ENCODE data around the gene GSTA3.
"Not testable (repeated sequence)": the region's sequence is repeated elsewhere in the genome, so short reads cannot be mapped to it uniquely, and the experiment has no call there.

The GSTA3 gene

DNA sequence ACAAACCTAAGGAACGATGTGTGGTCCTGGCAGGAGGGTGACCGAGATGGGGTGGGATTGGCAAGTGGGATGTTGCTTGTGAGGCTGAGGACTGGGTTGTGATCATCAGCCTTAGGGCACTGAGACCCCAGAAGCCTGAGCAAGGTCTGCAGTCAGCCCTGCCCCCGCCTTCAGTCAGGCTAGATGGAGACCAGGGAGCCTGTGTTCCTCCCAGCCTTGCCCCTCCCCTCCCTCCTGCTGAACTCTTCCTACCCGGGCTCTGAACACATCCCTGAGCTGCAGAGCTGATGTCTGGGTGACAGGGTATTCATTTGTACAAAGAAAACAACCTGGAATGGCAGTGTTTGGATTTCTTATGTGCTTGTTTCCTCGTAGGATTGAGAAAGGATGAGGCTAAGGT lies 40.6 kb downstream of the GSTA3 start:
- H3K14ac ChIP-seq (ENCODE audit: low read length in 2 of 2); H3K36me3 ChIP-seq (ENCODE audit: control insufficient read depth in 1 of 2, insufficient read depth in 2 of 2, low read depth in 1 of 2, low read length in 2 of 2); H3K4me2 ChIP-seq (ENCODE audit: low read length, poor library complexity, severe bottlenecking); H3K4me3 ChIP-seq (ENCODE audit: insufficient read depth in 1 of 2, low read depth in 1 of 2, low read length in 2 of 2); H3K23ac ChIP-seq (ENCODE audit: low read length in 2 of 2); DNase-seq; H4K8ac ChIP-seq (ENCODE audit: low read length); H3K18ac ChIP-seq (ENCODE audit: low read depth in 1 of 2, low read length in 2 of 2); H4K91ac ChIP-seq (ENCODE audit: low read length); H3K27me3 ChIP-seq (ENCODE audit: control insufficient read depth in 1 of 2, insufficient read depth in 1 of 2, low read length in 2 of 2); H2BK15ac ChIP-seq (ENCODE audit: low read depth, poor library complexity, severe bottlenecking); H2BK120ac ChIP-seq (ENCODE audit: low read depth, low read length); H2AFZ ChIP-seq (ENCODE audit: low read depth, low read length); H2AK5ac ChIP-seq (ENCODE audit: low read length, severe bottlenecking); H3K9me3 ChIP-seq (ENCODE audit: control insufficient read depth, low read length); H2BK12ac ChIP-seq (ENCODE audit: low read length in 2 of 2); H3K27ac ChIP-seq (ENCODE audit: low read length, poor library complexity, severe bottlenecking); H3K4ac ChIP-seq (ENCODE audit: low read depth in 1 of 2, low read length in 2 of 2); H2BK5ac ChIP-seq (ENCODE audit: low read depth, low read length, poor library complexity, severe bottlenecking); H3K9ac ChIP-seq (ENCODE audit: low read length); H3K4me1 ChIP-seq (ENCODE audit: control insufficient read depth, insufficient read depth, low read depth, low read length); H3K79me1 ChIP-seq (replicated peaks; ENCODE audit: low read length, poor library complexity, severe bottlenecking): not testable (repeated sequence)
- 80% methylated on average over 4 of the region's 5 CpGs for WGBS

GRCh38 chr6:52868240-52868639 lies 41.3 kb downstream of the GSTA3 start:
- H2BK5ac ChIP-seq (ENCODE audit: low read depth, low read length, poor library complexity, severe bottlenecking) = no peak overlapping the region
- no peak overlapping the region for H4K91ac ChIP-seq (ENCODE audit: low read length)
- DNase-seq = no peak
- H3K9ac ChIP-seq (ENCODE audit: low read length) = no peak overlapping the region
- no peak overlapping the region for H4K8ac ChIP-seq (ENCODE audit: low read length)
- H3K4me3 ChIP-seq (ENCODE audit: insufficient read depth in 1 of 2, low read depth in 1 of 2, low read length in 2 of 2) = no peak overlapping the region
- H2AK5ac ChIP-seq (ENCODE audit: low read length, severe bottlenecking) = no peak overlapping the region
- H3K18ac ChIP-seq (ENCODE audit: low read depth in 1 of 2, low read length in 2 of 2) = no peak overlapping the region
- no peaks in the 10 kb centered on the region for H3K79me1 ChIP-seq (replicated peaks; ENCODE audit: low read length, poor library complexity, severe bottlenecking)
- no peaks in the 10 kb centered on the region for H3K4me1 ChIP-seq (ENCODE audit: control insufficient read depth, insufficient read depth, low read depth, low read length)
- no peaks in the 10 kb centered on the region for H3K36me3 ChIP-seq (ENCODE audit: control insufficient read depth in 1 of 2, insufficient read depth in 2 of 2, low read depth in 1 of 2, low read length in 2 of 2)
- no peak overlapping the region for H3K23ac ChIP-seq (ENCODE audit: low read length in 2 of 2)
- no peak overlapping the region for H2AFZ ChIP-seq (ENCODE audit: low read depth, low read length)
- no peak overlapping the region for H2BK12ac ChIP-seq (ENCODE audit: low read length in 2 of 2)
- WGBS = no CpG with 5 or more reads among the region's 1 CpG
- H3K4ac ChIP-seq (ENCODE audit: low read depth in 1 of 2, low read length in 2 of 2) = no peak overlapping the region
- H3K27ac ChIP-seq (ENCODE audit: low read length, poor library complexity, severe bottlenecking) = no peak overlapping the region
- H3K9me3 ChIP-seq (ENCODE audit: control insufficient read depth, low read length) = no peaks in the 10 kb centered on the region
- H3K14ac ChIP-seq (ENCODE audit: low read length in 2 of 2) = no peak overlapping the region
- H3K27me3 ChIP-seq (ENCODE audit: control insufficient read depth in 1 of 2, insufficient read depth in 1 of 2, low read length in 2 of 2) = peaks cover 2 to 7% of the 10 kb centered on the region in 2 experiments
- H2BK120ac ChIP-seq (ENCODE audit: low read depth, low read length) = no peak overlapping the region
- no peak overlapping the region for H2BK15ac ChIP-seq (ENCODE audit: low read depth, poor library complexity, severe bottlenecking)
- H3K4me2 ChIP-seq (ENCODE audit: low read length, poor library complexity, severe bottlenecking) = no peak overlapping the region

GRCh38 chr6:52861151-52861550 lies 48.3 kb downstream of the GSTA3 start:
- not testable (repeated sequence) for H3K4me2 ChIP-seq (ENCODE audit: low read length, poor library complexity, severe bottlenecking); H2BK5ac ChIP-seq (ENCODE audit: low read depth, low read length, poor library complexity, severe bottlenecking); H3K27ac ChIP-seq (ENCODE audit: low read length, poor library complexity, severe bottlenecking); H2BK120ac ChIP-seq (ENCODE audit: low read depth, low read length); H3K4me1 ChIP-seq (ENCODE audit: control insufficient read depth, insufficient read depth, low read depth, low read length); H3K14ac ChIP-seq (ENCODE audit: low read length in 2 of 2); H2AFZ ChIP-seq (ENCODE audit: low read depth, low read length); H3K79me1 ChIP-seq (replicated peaks; ENCODE audit: low read length, poor library complexity, severe bottlenecking); H2AK5ac ChIP-seq (ENCODE audit: low read length, severe bottlenecking); H3K4ac ChIP-seq (ENCODE audit: low read depth in 1 of 2, low read length in 2 of 2); H3K36me3 ChIP-seq (ENCODE audit: control insufficient read depth in 1 of 2, insufficient read depth in 2 of 2, low read depth in 1 of 2, low read length in 2 of 2); H2BK15ac ChIP-seq (ENCODE audit: low read depth, poor library complexity, severe bottlenecking); H3K9me3 ChIP-seq (ENCODE audit: control insufficient read depth, low read length); H3K4me3 ChIP-seq (ENCODE audit: insufficient read depth in 1 of 2, low read depth in 1 of 2, low read length in 2 of 2); H4K8ac ChIP-seq (ENCODE audit: low read length); H2BK12ac ChIP-seq (ENCODE audit: low read length in 2 of 2); H3K9ac ChIP-seq (ENCODE audit: low read length); H3K18ac ChIP-seq (ENCODE audit: low read depth in 1 of 2, low read length in 2 of 2); H3K23ac ChIP-seq (ENCODE audit: low read length in 2 of 2); DNase-seq; H4K91ac ChIP-seq (ENCODE audit: low read length)
- peaks cover 5 to 18% of the 10 kb centered on the region in 2 experiments for H3K27me3 ChIP-seq (ENCODE audit: control insufficient read depth in 1 of 2, insufficient read depth in 1 of 2, low read length in 2 of 2)
- WGBS = 76% methylated on average over 7 of the region's 7 CpGs

- H4K91ac ChIP-seq (ENCODE audit: low read length) = no peak overlapping the region
- H2BK5ac ChIP-seq (ENCODE audit: low read depth, low read length, poor library complexity, severe bottlenecking) = no peak overlapping the region
- H2BK15ac ChIP-seq (ENCODE audit: low read depth, poor library complexity, severe bottlenecking) = no peak overlapping the region
- no peak overlapping the region for H3K4me3 ChIP-seq (ENCODE audit: insufficient read depth in 1 of 2, low read depth in 1 of 2, low read length in 2 of 2)
- no peak overlapping the region for H2AFZ ChIP-seq (ENCODE audit: low read depth, low read length)
- 98% methylated on average over 4 of the region's 4 CpGs for WGBS
- H3K4me1 ChIP-seq (ENCODE audit: control insufficient read depth, insufficient read depth, low read depth, low read length) = no peaks in the 10 kb centered on the region
- H3K4me2 ChIP-seq (ENCODE audit: low read length, poor library complexity, severe bottlenecking) = no peak overlapping the region
- no peak overlapping the region for H3K14ac ChIP-seq (ENCODE audit: low read length in 2 of 2)
- no peak overlapping the region for H3K4ac ChIP-seq (ENCODE audit: low read depth in 1 of 2, low read length in 2 of 2)
- no peak overlapping the region for H4K8ac ChIP-seq (ENCODE audit: low read length)
- no peak overlapping the region for H3K23ac ChIP-seq (ENCODE audit: low read length in 2 of 2)
- no peaks in the 10 kb centered on the region for H3K9me3 ChIP-seq (ENCODE audit: control insufficient read depth, low read length)
- H3K18ac ChIP-seq (ENCODE audit: low read depth in 1 of 2, low read length in 2 of 2) = no peak overlapping the region
- no peaks in the 10 kb centered on the region for H3K79me1 ChIP-seq (replicated peaks; ENCODE audit: low read length, poor library complexity, severe bottlenecking)
- H3K27me3 ChIP-seq (ENCODE audit: control insufficient read depth in 1 of 2, insufficient read depth in 1 of 2, low read length in 2 of 2) = peaks cover 5 to 36% of the 10 kb centered on the region in 2 experiments
- no peaks in the 10 kb centered on the region for H3K36me3 ChIP-seq (ENCODE audit: control insufficient read depth in 1 of 2, insufficient read depth in 2 of 2, low read depth in 1 of 2, low read length in 2 of 2)
- H3K9ac ChIP-seq (ENCODE audit: low read length) = no peak overlapping the region
- no peak for DNase-seq
- H2BK12ac ChIP-seq (ENCODE audit: low read length in 2 of 2) = no peak overlapping the region
- H2BK120ac ChIP-seq (ENCODE audit: low read depth, low read length) = no peak overlapping the region
- H2AK5ac ChIP-seq (ENCODE audit: low read length, severe bottlenecking) = no peak overlapping the region
- H3K27ac ChIP-seq (ENCODE audit: low read length, poor library complexity, severe bottlenecking) = no peak overlapping the region
Measured at GRCh38 chr6:52858416-52858815, 51.1 kb downstream of the GSTA3 start.

Data from mesenchymal stem cell (in vitro differentiated cells and primary cell).